ENCODE measurements around the gene AMMECR1.
"Not testable (repeated sequence)": the region's sequence is repeated elsewhere in the genome, so short reads cannot be mapped to it uniquely, and the experiment has no call there.

The AMMECR1 gene

DNA sequence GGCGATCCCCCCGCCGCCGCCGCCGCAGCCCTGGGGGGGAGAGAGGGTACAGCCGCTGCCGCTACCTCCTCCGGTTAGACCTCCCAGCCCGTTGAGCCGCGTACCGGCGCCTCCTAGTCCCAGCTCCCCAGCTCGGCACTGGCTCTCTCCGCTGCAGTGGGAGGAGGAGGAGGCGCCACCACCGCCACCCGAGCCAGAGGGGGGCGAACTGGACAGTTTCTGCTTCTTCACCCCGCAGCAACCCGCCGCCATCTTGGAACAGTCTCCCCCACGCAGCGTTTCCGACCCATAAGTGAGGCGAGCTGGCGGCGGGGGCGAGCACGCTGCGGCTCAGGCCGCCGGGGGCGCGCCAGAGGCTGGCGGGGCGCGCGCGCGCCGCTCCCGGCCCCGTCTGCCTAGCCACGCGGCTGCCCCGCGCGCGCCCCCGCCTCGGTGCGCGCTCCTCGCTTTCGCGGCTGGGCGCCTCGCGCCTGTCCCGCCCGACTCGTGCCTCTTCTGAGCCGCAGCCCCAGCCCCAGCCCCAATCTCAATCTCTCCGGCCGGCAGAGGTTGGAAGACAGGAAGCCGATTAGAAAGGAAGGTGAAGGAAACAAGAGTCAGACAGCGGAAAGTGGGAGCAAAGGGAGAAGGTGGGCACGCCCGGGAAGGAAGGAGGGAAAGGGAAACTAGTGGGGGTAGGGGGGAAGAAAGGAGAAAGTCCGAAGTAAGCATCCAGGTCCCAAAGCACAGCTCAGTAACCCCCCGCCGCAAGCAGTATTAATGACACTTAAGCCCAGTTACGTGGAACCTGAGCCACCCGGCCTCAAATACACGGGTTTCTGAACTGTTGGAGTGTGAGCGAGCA lies at the start of gene AMMECR1:
TSS of gene AMMECR1 (minus strand) at position 266 of the 844 bp plus-strand sequence. CDS start at position 252, 14 bp downstream.
- peak; percentile 65 to 84 (median 74) for DNase-seq

DNA sequence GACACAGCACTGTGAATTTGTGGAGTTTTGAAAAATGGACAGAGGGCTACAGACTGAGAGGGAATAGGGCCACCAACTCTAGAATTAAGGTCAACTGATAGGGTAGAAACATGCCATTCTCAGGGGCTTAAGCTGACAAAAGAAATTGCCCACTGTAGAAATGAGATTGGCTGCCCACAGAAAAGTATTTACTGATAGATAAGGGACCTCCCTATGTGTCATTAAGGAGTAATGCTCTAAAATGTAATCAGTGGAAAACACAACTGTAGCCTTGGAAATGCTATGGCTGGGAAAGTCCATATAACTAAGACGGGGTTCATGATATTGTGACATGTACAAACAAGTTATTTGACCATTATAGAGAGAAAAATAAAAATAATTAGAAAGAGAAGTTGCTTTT lies 45.4 kb upstream of the AMMECR1 start:
- DNase-seq = no peak

DNA sequence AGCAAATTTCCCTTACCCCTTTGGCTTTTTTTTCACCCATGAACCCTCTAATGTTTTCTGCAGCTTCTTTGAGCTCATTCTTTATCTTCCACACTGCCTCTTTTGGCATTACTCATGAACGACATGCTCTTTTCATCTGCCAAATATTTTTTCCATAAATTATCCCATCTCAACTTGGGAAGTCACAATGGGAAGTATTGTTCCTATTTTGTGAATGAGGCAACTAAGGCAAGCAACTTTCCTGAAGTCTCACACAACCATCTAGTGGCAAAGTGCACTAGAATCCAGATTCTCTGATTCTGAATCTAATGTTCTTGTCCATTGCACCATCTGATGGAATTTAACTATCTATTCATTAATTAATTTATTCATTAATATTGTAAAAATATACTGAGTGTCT lies 41.4 kb upstream of the AMMECR1 start:
- no peak for DNase-seq

GRCh38 chrX:110358548-110358947 lies 40.7 kb upstream of the AMMECR1 start, which contains the start of gene RTL9:
TSS of gene RTL9 (plus strand) at chrX:110358848. CDS start at chrX:110450618, 91,770 bp downstream.
- DNase-seq = no peak

GRCh38 chrX:110346681-110347080 lies 28.8 kb upstream of the AMMECR1 start:
- no peak for DNase-seq

DNA sequence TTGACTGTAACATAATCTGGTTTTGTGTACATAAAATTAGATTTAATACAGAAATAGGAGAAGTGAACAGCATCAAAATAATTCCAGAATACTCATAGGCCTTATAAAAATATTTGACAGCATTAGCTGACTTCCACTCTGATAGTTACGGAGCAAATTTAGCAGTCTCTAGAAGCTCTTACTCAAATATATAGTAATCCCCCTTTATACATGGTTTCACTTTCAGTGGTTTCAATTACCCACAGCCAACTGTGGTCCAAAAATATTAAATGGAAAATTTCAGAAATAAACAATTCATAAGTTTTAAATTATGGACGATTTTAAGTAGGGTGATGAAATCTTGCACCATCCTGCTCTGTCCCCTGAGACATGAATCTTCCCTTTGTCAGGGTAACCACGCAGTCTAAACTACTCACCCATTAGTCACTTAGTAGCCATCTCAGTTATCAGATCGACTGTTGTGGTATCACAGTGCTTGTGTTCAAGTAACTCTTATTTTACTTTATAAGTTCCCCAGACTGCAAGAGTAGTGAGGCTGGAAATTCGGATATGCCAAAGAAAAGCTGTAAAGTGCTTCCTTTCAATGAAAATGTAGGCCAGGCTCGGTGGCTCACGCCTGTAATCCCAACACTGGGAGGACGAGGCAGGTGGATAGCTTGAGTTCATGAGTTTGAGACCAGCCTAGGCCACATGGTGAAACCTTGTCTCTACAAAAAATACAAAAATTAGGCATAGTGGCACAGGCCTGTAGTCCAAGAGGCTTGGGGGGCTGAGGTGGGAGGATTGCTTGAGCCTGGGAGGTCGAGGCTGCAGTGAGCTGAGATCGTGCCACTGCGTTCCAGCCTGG lies 23.5 kb upstream of the AMMECR1 start:
- DNase-seq = no peak

DNA sequence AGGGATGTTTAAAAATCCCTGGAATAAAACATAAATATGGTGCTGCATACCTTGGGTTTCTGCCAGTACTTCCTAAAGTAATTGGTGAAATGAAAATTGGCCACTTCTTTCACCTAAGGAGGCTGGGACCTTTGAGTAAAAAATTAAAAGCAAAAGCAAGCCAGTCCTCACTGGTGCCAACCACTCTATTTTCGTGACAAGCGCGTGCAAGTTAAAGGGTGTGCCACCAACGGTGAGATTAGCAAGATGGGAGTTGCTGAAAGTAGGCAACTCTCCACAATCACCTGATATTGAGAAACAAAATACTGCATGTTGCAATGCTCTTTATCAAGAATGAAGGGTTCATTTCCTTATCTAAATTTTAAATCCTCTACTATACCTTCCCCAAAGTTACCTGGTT lies 21.1 kb upstream of the AMMECR1 start:
- no peak for DNase-seq

GRCh38 chrX:110333458-110333857 lies 15.6 kb upstream of the AMMECR1 start:
- not testable (repeated sequence) for DNase-seq

DNA sequence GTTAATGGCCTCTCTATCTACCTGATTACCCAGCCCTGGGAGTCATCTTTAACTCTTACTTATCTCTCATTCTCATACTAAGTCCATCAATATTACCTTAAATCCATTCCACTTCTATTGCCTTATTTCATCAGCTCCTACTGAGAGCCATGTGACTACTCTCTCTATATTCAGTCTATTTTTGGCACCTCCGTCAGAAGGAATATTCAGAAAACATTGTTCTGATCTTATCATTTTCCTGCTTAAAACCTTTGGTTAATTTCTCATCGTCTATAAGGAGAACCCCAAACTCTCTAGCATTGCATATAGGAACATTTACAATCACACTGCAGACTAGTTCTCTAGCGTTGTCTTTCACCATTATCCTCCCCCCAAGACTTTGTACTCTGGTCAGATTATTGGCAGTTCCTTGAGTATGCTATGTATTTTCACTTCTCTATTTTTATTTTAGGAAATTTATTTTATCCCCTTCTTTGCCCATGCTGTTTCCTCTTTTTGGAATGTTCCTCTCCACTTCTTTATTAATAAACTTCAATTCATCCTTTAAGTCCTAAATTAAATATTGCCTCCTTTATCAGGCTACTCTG lies 13.7 kb upstream of the AMMECR1 start:
- DNase-seq = no peak

DNA sequence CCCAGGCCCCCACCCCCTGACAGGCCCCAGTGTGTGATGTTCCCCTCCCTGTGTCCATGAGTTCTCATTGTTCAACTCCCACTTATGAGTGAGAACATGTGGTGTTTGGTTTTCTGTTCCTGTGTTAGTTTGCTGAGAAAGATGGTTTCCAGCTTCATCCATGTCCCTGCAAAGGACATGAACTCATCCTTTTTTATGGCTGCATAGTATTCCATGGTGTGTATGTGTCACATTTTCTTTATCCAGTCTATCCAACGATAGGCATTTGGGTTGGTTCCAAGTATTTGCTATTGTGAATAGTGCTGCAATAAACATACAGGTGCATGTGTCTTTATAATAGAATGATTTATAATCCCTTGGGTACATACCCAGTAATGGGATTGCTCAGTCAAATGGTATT lies 10.7 kb upstream of the AMMECR1 start:
- not testable (repeated sequence) for DNase-seq

DNA sequence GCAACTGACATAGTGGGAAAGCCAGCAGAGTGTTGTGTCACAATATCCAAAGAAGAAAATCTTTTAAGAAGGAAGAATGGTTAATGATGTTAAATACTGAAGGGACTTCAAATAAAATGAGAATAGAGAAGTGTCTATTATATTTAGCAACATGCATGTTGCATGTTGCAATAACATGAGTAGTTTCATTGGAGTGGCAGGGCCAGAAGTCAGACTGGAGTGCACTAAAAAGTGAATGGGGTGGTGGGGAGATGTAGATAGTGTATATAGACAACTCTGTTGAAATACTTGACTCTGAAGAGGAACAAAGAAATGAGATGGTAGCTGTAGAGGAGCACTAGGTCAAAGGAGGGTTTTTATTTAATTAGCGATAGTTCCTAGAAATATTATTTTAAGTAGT lies 9.5 kb upstream of the AMMECR1 start:
- no peak for DNase-seq

DNA sequence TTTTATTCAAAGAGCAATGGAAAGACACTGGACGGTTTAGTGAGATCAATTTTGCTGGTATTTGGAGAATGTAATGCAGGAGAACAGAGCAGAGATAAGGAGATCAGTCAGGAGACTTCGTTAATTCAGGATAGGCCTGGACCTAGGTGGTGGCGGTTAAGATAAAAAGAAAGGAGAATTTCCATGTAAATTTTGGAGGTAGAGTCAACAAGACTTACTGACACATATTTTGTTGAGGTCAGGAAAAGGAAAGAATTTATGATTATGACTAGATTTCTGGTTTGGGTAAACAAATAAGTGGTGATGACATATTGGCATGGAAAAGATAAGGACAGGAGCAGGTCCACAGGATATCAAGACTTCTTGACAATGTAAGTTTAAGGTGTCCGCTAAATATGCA lies 8.8 kb upstream of the AMMECR1 start:
- no peak for DNase-seq

DNA sequence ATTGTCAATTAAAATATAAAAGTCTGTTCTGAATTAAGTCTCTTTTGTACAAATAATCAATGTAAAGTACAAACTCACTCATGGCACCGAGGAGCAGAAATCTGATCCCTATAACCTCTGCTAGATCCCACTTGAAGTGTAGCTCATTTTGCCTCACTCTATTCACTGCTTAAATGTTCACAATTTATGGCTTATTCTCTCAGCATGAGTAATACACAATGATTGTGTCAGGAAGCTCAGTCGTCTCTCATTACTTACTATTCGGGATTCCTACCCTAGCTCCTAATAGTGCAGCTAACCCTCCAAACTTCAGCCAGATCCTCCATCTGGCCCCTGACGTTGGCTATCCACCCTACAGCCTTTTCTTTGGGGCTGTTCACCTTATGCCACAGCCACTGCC lies 4.7 kb upstream of the AMMECR1 start:
- DNase-seq = no peak

DNA sequence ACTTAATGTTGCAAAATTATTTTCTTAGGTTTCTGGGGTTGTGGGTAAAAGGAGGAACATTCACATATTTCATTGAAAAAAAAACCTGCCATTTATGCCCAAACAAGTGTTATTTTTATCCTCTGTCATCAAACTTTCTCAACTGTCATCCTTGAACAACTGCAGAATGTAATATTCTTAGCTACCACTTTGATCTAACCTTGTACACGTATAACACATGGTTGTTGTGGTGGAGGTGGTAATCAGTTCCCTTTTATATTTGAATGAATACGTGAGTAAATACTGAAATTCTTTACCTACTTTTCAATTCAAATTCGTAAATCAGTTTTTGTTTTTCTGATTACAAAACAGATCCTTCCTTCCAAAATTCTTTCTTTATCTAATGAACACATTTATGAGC lies 3.8 kb upstream of the AMMECR1 start:
- no peak for DNase-seq

DNA sequence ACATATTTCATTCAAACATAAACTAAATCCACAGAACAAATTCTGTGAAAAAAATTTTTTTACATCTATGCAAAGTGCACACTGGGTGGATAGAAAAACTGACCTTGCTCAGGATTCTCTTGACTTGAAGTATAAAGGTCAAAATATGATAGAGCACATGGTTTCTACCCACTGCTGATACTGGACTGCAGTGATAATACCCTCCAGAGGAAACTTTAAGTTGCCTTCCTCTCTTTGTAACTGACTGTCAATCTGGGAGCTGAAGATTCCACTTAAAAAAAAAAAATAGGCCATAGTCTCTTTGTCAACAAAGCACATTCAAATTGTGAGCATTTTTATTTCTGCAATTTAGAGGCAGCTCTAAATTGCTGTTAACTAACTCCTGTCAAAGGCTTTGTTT lies 3.2 kb upstream of the AMMECR1 start:
- no peak for DNase-seq

DNA sequence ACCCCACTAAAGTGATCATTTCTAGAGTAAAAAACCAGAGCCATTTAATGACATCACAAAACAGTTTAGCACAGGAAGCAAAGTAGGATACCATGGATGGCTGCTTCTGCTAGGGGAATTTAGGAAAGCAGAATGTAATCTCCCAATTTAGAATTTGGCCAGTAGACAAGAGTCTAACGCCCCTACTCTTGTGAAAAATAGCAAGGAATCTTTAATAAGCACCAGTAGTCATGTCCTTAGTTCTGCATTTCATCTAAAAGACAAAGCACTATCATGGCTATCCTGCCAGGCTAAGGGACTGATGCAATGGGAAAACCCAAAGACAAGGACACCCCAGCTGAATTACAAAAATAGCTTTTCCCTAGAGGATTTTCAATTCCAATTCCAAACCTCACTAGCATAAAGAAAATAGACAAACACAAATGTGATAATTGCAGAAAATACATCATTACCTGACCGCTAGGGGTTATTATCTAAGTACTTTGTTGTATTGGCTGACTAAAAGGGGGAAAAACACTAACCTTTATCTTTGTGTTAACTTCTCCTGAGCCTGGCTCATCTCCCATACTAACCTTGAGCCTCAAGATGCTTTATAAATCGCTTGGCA lies 2.6 kb upstream of the AMMECR1 start:
- no peak for DNase-seq

DNA sequence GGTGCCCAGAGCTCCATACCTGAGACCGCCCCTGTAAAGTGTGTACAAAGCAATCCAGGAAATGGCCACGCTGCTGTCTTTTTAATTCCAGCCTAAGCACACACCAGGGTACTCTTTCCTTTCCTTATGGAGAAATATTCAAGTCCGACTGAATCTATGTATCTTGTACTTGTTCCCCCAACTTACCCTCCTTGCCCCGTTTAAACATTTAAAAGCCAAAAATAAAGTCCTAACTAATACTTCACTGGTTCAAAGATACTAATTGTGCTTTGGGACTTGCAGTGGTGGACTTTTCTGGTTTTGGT lies 731 bp upstream of the AMMECR1 start:
- no peak for DNase-seq

DNA sequence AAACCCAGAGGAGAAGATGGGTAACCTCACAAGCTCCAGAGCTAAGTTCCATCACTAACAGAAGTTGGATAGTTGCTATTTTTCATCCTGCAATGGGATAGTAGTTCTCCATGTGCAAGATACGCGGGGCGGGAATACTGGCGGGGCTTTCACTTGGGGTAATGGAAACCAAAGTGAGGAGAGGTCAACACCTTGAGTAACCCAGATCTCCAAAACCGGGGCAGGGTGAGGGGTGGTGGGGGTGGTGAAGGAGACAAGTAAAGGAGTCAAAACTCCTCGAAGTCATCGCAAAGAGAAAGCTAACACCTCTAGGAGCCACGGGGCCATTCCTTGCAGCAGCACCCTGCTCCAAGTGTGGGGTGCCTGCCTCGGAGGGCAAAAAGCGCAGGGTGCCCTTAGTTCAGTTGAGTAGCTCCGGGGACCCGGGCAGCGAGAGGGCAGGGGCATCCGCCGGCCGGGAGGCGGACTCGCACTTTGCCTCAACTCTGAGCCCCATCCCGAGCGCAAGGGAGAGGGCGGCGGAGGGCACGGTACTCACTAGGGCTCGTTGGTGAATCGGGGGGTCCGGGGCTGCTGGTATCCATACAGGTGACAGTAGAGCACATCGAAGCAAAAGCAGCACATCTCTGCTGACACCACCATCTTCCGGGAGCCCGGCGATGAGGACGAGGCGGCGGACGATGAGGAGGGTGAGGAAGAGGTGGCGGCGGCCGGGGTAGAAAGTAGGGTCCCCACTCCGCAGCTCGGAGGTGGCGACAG lies 645 bp downstream of the AMMECR1 start:
- DNase-seq = peak in 5 of 6 experiments; percentile 3 to 53 (median 26)

DNA sequence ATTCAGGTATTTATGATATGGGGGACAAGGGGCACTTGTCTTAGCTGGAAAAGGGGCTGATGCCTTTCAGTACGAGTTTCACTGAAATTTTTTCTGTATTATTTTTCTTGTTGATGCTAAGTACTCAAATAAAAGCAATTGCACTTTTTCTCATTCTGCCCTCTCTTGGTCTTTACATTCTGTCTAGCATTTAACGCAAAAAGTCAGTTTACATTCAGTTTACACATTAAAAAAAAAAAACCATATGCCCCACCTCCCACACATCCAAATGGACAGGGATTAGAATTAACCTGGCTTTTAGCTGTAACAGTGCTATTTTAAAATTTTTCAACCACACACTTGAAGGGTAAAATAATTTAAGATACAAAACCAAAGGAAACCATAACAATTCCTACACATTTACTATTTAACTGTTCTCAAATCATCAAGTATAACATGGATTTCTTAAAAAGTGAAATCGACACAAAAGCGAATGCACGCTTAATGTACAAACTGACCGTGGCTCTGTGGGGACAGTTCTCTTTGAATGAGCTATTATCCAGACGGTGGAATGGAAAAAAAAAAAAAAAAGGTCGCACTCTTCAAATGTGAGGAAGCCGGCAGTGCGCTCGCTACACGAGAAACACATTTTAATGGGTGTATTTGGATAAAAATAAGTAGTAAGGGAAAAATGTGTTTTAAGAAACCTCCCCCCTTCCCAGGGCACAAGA lies 1.4 kb downstream of the AMMECR1 start:
- DNase-seq = no peak

DNA sequence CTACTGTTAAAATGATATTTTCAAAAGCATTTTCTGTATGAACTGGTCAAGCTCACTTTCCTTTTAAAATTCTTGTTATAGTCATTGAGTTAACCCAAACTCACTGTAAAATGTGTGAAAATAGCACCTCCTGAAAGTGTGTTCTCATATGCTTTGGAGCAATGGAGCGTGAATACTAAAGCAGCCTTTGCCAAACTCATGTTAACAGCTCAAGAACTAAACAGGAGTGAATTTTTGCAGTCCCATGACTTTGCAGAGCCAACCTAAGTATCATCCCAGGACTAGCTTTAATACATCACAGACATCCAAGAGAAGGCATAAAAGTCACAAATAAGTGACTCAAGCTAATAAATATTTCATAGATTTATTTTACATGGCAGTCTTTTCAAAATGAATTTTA lies 2.3 kb downstream of the AMMECR1 start:
- no peak for DNase-seq

GRCh38 chrX:110311437-110312230 lies 6.3 kb downstream of the AMMECR1 start:
- no peak for DNase-seq

Measured in stimulated activated naive CD4-positive, alpha-beta T cell (primary cell).